NT2/D1 (cell line): ENCODE results near the gene ETFDH.

Source experiments
- DNase-seq: peaks from one replicate; pipeline ENCODE4 v3.0.0-alpha.2; 2011; ENCODE audit warnings: low read depth, low spot score
- H3K27me3 ChIP-seq: 2 replicates; pipeline ENCODE4 v1.6.0; 2011; ENCODE audit warnings: mild to moderate bottlenecking; ENCODE audit not compliant: insufficient read length, insufficient read depth
- H3K36me3 ChIP-seq: 2 replicates; pipeline ENCODE4 v1.6.1; 2011; ENCODE audit warnings: mild to moderate bottlenecking, low read length, mixed read lengths; ENCODE audit not compliant: insufficient read depth, insufficient read length
- H3K4me1 ChIP-seq: 2 replicates; pipeline ENCODE4 v1.5.1; 2011; ENCODE audit not compliant: insufficient read depth, insufficient read length
- H3K4me3 ChIP-seq: 2 replicates; pipeline ENCODE4 v1.5.1; 2011; ENCODE audit warnings: low read depth; ENCODE audit not compliant: insufficient read length
- H3K9ac ChIP-seq: 2 replicates; pipeline ENCODE4 v1.6.0; 2011; ENCODE audit warnings: low read depth; ENCODE audit not compliant: insufficient read length
- H3K9me3 ChIP-seq: 2 replicates; pipeline ENCODE4 v1.5.1; 2011; ENCODE audit warnings: mild to moderate bottlenecking, low read length; ENCODE audit not compliant: insufficient read depth
- SUZ12 ChIP-seq: IDR thresholded peaks from 2 replicates; pipeline ENCODE4 v1.6.1; 2011; ENCODE audit not compliant: insufficient read length, insufficient read depth; ENCODE audit errors: extremely low read depth
- YY1 ChIP-seq: IDR thresholded peaks from 2 replicates; pipeline ENCODE4 v1.6.1; 2011; ENCODE audit not compliant: insufficient read length, insufficient read depth
- ZNF274 ChIP-seq: IDR thresholded peaks from 2 replicates; pipeline ENCODE4 v1.6.1; 2011; ENCODE audit warnings: mild to moderate bottlenecking, low read depth, low read length

The ETFDH gene

DNA sequence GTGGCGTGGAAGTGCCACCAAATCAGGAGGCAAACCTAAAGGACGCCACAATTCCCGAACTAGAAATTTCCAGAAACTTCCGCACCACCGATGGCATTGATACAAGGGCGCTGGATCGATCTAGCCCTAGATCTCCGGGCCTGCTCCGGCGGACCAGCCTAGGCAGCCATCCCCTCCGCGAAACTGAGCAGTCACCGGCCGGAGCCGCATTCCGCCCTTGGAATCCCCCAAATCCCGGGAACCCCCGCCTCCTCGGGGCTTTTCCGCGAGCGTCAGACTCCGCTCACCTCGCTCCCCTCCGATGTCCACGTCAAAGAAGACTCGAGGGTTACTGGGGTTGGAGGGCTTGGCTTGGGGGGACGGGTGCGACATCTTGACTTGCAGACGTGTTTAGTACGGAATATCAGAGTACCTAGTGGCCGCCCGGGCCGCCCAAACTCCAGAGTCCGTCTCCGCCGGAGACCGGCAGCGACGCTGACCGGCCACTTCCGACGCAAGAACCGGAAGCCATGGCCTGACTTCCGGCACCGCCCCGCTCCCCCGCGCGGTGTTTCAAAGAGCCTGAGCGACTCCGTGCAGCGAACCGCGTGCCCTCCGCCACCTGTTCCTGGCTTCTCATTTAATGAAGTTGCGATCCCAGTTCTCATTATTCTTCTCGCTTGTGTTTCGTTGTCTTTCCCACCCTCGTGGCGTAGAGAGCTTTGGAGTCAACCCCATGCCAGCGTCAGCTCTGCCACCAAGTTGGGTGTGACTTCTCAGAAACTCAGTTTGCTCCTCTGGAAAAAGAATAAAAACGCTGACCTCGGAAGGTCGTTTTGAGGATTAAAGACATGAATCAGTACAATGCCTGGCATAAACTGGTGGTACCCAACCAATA is 51.1 kb downstream of the ETFDH start, which contains the start of gene PPID:
TSS of gene PPID (minus strand) at position 480 of the 877 bp plus-strand sequence. CDS start at position 372, 108 bp downstream.
- DNase-seq = peak; percentile 62
- no peak for TF ChIP-seq ZNF274
- no peak for TF ChIP-seq SUZ12
- no peak for TF ChIP-seq YY1
- Histone ChIP-seq H3K4me3 (peak within 1 kb of the TSS; percentile 70), H3K9ac (peak within 1 kb of the TSS; percentile 83), H3K9me3 (no peaks in the 10 kb centered on the region), H3K36me3 (peaks cover 31% of the 10 kb centered on the region), H3K4me1 (no peaks in the 10 kb centered on the region), H3K27me3 (no peaks in the 10 kb centered on the region)

DNA sequence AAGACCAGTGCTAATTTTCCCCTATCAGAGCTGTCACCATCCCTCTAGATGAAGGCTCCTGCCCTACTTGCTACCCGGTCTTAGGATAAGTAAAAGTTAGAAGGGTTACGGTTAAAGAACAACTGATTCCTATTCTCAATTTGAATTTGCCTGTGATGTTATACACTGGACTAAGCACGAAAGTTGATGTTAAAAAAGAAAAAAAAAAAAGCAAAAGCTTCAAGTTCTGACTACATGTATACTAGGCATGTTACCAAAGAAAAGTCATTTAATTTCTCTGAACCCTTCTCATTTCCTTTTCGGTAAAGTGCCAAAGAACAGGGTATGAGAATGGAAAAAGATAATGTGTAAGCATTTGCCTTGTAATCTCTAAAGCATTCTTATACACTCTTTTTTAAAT is 52.5 kb downstream of the ETFDH start:
- DNase-seq = no peak
- no peak overlapping the region for H3K9ac ChIP-seq
- H3K4me1 ChIP-seq = no peaks in the 10 kb centered on the region
- H3K9me3 ChIP-seq = no peaks in the 10 kb centered on the region
- H3K27me3 ChIP-seq = no peaks in the 10 kb centered on the region
- no peak for TF ChIP-seq SUZ12
- TF ChIP-seq ZNF274 = no peak
- no peak for TF ChIP-seq YY1
- H3K36me3 ChIP-seq = peaks cover 16% of the 10 kb centered on the region
- H3K4me3 ChIP-seq = no peak overlapping the region

DNA sequence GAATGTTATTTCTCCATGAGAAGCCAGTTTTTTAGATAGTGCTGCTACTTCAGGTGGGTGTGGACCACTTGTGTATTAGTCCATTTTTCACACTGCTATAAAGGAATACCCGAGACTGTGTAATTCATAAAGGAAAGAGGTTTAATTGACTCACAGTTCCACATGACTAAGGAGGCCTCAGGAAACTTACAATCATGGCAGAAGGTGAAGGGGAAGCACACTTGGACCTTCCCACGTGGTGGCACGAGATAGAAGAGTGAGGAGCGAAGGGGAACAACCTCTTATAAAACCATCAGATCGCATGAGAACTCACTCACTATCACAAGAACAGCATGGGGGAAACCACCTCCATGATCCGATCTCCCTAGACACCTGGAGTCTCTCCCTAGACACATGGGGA is 54.5 kb downstream of the ETFDH start:
- no peaks in the 10 kb centered on the region for H3K9me3 ChIP-seq
- H3K9ac ChIP-seq = no peak overlapping the region
- no peaks in the 10 kb centered on the region for H3K27me3 ChIP-seq
- H3K4me1 ChIP-seq = no peaks in the 10 kb centered on the region
- no peaks in the 10 kb centered on the region for H3K36me3 ChIP-seq
- no peak for TF ChIP-seq SUZ12
- H3K4me3 ChIP-seq = no peak overlapping the region
- DNase-seq = no peak

- no peaks in the 10 kb centered on the region for H3K27me3 ChIP-seq
Measured at GRCh38 chr4:158728236-158728635, 56.1 kb downstream of the ETFDH start.

GRCh38 chr4:158729716-158730559 is 57.8 kb downstream of the ETFDH start:
- Histone ChIP-seq H3K9me3 (no peaks in the 10 kb centered on the region), H3K36me3 (no peaks in the 10 kb centered on the region), H3K27me3 (no peaks in the 10 kb centered on the region), H3K4me3 (no peak overlapping the region), H3K9ac (no peak overlapping the region), H3K4me1 (no peaks in the 10 kb centered on the region)
- TF ChIP-seq YY1 (no peak), SUZ12 (no peak), ZNF274 (no peak)
- DNase-seq = peak; percentile 20

More at GRCh38 chr4:158728236-158728635, 56.1 kb downstream of the ETFDH start:
- no peak for DNase-seq
- no peaks in the 10 kb centered on the region for H3K36me3 ChIP-seq
- TF ChIP-seq SUZ12 (no peak), YY1 (no peak), ZNF274 (no peak)
- no peak overlapping the region for H3K4me3 ChIP-seq
- no peaks in the 10 kb centered on the region for H3K9me3 ChIP-seq
- H3K9ac ChIP-seq = no peak overlapping the region
- H3K4me1 ChIP-seq = no peaks in the 10 kb centered on the region

DNA sequence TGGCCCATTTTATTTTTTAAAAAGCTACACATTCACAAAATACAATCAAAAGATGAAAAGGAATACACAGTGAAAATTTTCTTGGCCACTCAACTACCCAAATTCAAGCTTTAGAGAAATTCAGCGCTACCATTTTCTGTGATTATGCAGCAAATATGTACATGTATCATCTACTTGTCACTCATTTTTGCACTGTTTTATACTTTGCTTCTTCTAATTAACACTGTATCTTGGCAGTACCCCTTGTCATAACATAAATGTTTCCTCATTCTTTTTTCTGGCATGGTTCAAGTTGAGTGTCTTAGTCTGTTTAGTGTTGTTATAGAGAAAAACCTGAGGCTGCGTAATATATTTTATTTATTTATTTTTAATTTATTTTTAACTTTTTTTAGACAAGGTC is 66.8 kb downstream of the ETFDH start:
- Histone ChIP-seq H3K36me3 (no peaks in the 10 kb centered on the region), H3K4me3 (no peak overlapping the region), H3K9me3 (no peaks in the 10 kb centered on the region), H3K27me3 (no peaks in the 10 kb centered on the region), H3K4me1 (no peaks in the 10 kb centered on the region), H3K9ac (no peak overlapping the region)
- TF ChIP-seq ZNF274 = no peak
- TF ChIP-seq SUZ12 = no peak
- TF ChIP-seq YY1 = no peak
- DNase-seq = no peak

DNA sequence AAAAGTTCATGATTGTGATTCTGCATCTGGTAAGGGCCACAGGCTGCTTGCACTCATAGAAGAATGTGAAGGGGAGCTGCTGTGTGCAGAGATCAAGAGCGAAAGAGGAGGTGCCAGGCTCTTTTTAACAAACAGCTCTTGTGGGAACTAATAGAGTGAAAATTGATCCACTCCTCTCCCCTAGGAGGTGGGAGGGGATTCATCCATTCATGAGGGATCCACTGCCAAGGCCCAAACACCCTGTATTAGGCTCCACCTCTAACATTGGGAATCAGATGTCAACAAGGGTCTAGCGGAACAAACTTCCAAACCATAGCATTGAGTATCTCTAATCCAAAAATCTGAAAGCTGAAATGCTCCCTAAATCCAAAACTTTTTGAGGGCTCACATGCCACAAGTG is 67.5 kb downstream of the ETFDH start:
- Histone ChIP-seq H3K27me3 (no peaks in the 10 kb centered on the region), H3K4me3 (no peak overlapping the region), H3K36me3 (no peaks in the 10 kb centered on the region), H3K4me1 (no peaks in the 10 kb centered on the region), H3K9ac (no peak overlapping the region), H3K9me3 (no peaks in the 10 kb centered on the region)
- no peak for DNase-seq
- TF ChIP-seq ZNF274 (no peak), SUZ12 (no peak)
